SU-DHL-6 (cell line): Measurements from ENCODE around the gene TXNDC2.
"Not testable (repeated sequence)": the region's sequence is repeated elsewhere in the genome, so short reads cannot be mapped to it uniquely, and the experiment has no call there.

Experiments
- H2AFZ ChIP-seq: fragments of 200-600 bp; sonication (generic); 2 replicates; pipeline ENCODE4 v1.6.1; 2014; ENCODE audit warnings: low read depth, mild to moderate bottlenecking, moderate library complexity, mixed read lengths, antibody characterized with exemption, low read length; ENCODE audit not compliant: severe bottlenecking
- H3F3A ChIP-seq: fragments of 200-600 bp; shearing (Covaris generic); 2 replicates; pipeline ENCODE4 v1.6.0; 2016; ENCODE audit warnings: antibody characterized with exemption, mild to moderate bottlenecking; ENCODE audit not compliant: insufficient read depth
- H3K27ac ChIP-seq: fragments of 200-600 bp; sonication (generic); 2 replicates; pipeline ENCODE4 v1.5.1; 2016; ENCODE audit warnings: low read depth, mild to moderate bottlenecking, low read length, moderate library complexity, mixed read lengths
- H3K27me3 ChIP-seq: fragments of 200-600 bp; sonication (generic), shearing (Covaris generic); 2 replicates; pipeline ENCODE4 v1.6.0; 2014; ENCODE audit warnings: mild to moderate bottlenecking, low read length
- H3K36me3 ChIP-seq: fragments of 200-600 bp; sonication (generic); 2 replicates; pipeline ENCODE4 v1.6.1; 2014; ENCODE audit warnings: mild to moderate bottlenecking, low read length, mixed read lengths
- H3K4me2 ChIP-seq: fragments of 300-600, 200-600 bp; shearing (Covaris generic), sonication (generic); 2 replicates; pipeline ENCODE4 v1.6.0; 2014; ENCODE audit warnings: low read length, low read depth, mild to moderate bottlenecking; ENCODE audit not compliant: poor library complexity, severe bottlenecking
- H3K4me3 ChIP-seq: fragments of 200-600 bp; sonication (generic); 2 replicates; pipeline ENCODE4 v1.5.1; 2014; ENCODE audit warnings: antibody characterized with exemption, low read length, mild to moderate bottlenecking, mixed read lengths; ENCODE audit not compliant: insufficient read depth, poor library complexity, severe bottlenecking
- H3K79me2 ChIP-seq: fragments of 200-600 bp; sonication (generic); 2 replicates; pipeline ENCODE4 v1.6.1; 2014; ENCODE audit warnings: mild to moderate bottlenecking, low read length, moderate library complexity; ENCODE audit not compliant: insufficient read depth
- H3K9ac ChIP-seq: fragments of 200-600 bp; sonication (generic); 2 replicates; pipeline ENCODE4 v1.7.0; 2014; ENCODE audit warnings: mild to moderate bottlenecking, low read length
- H3K9me2 ChIP-seq: fragments of 200-600 bp; sonication (generic); replicated peaks from 2 replicates; pipeline ENCODE4 v1.6.1; 2014; ENCODE audit warnings: low read length; ENCODE audit not compliant: insufficient read depth
- H3K9me3 ChIP-seq: fragments of 200-600 bp; sonication (generic); 2 replicates; pipeline ENCODE4 v1.6.1; 2014; ENCODE audit warnings: low read length, mixed read lengths; ENCODE audit not compliant: insufficient read depth
- H4K20me1 ChIP-seq: fragments of 200-600 bp; sonication (generic); 2 replicates; pipeline ENCODE4 v1.6.1; 2014; ENCODE audit warnings: low read depth, mild to moderate bottlenecking, antibody characterized with exemption, low read length, moderate library complexity, mixed read lengths
- CTCF ChIP-seq: fragments of 200-600 bp; sonication (generic); IDR thresholded peaks from one replicate; pipeline ENCODE4 v1.5.1; 2017; ENCODE audit warnings: antibody characterized with exemption, mild to moderate bottlenecking, low read length, moderate library complexity; ENCODE audit not compliant: insufficient read depth, poor library complexity, severe bottlenecking
- EZH2phosphoT487 ChIP-seq: fragments of 200-600 bp; sonication (generic), shearing (Covaris generic); conservative IDR thresholded peaks from 2 replicates; pipeline ENCODE4 v1.6.1; 2018; ENCODE audit warnings: mild to moderate bottlenecking, antibody characterized with exemption, low read length, moderate library complexity, mixed read lengths

TXNDC2 gene

GRCh38 chr18:9890196-9890595 is 4.4 kb downstream of the TXNDC2 start:
- no peak overlapping the region for H3K4me2 ChIP-seq
- TF ChIP-seq EZH2phosphoT487 (no peak), CTCF (no peak)
- H3K4me3 ChIP-seq = no peak overlapping the region
- H2AFZ ChIP-seq = no peak overlapping the region
- H3K36me3 ChIP-seq = no peaks in the 10 kb centered on the region
- H3K9me3 ChIP-seq = no peaks in the 10 kb centered on the region
- H3K9me2 ChIP-seq = no peaks in the 10 kb centered on the region
- H3F3A ChIP-seq = no peaks in the 10 kb centered on the region
- H3K27ac ChIP-seq = no peak overlapping the region
- H3K79me2 ChIP-seq = no peaks in the 10 kb centered on the region
- H4K20me1 ChIP-seq = no peaks in the 10 kb centered on the region
- no peaks in the 10 kb centered on the region for H3K27me3 ChIP-seq
- H3K9ac ChIP-seq = no peak overlapping the region

DNA sequence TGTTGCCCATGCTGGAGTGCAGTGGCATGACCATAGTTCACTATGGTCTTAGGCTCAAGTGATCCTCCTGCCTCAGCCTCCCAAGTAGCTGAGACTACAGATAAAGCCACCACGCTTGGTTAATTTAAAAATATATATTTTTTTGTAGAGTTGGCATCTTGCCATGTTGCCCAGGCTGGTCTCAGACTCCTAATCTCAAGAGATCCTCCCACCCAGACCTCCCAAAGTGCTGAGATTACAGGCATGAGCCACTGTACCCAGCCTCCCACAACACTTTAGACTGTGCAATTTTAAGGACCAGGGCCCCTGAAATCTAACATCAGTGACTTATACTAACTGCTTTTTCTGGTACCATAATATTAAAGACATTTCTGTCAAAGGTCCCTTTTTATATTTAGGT is 5.2 kb downstream of the TXNDC2 start:
- Histone ChIP-seq H3K27ac (no peak overlapping the region), H3K36me3 (no peaks in the 10 kb centered on the region), H4K20me1 (no peaks in the 10 kb centered on the region), H3K4me2 (no peak overlapping the region), H3K9me3 (no peaks in the 10 kb centered on the region), H2AFZ (no peak overlapping the region), H3F3A (no peaks in the 10 kb centered on the region), H3K9me2 (no peaks in the 10 kb centered on the region), H3K27me3 (no peaks in the 10 kb centered on the region), H3K4me3 (no peak overlapping the region), H3K79me2 (no peaks in the 10 kb centered on the region), H3K9ac (no peak overlapping the region)
- TF ChIP-seq EZH2phosphoT487 (no peak), CTCF (no peak)

- not testable (repeated sequence) for H3K79me2 ChIP-seq, H3K36me3 ChIP-seq, H3K9ac ChIP-seq, H3K9me3 ChIP-seq, H3F3A ChIP-seq, H4K20me1 ChIP-seq, H2AFZ ChIP-seq, H3K4me3 ChIP-seq, H3K27ac ChIP-seq, H3K9me2 ChIP-seq, H3K4me2 ChIP-seq, H3K27me3 ChIP-seq
These were observed 5.7 kb downstream of the TXNDC2 start for GRCh38 chr18:9891515-9891914.

DNA sequence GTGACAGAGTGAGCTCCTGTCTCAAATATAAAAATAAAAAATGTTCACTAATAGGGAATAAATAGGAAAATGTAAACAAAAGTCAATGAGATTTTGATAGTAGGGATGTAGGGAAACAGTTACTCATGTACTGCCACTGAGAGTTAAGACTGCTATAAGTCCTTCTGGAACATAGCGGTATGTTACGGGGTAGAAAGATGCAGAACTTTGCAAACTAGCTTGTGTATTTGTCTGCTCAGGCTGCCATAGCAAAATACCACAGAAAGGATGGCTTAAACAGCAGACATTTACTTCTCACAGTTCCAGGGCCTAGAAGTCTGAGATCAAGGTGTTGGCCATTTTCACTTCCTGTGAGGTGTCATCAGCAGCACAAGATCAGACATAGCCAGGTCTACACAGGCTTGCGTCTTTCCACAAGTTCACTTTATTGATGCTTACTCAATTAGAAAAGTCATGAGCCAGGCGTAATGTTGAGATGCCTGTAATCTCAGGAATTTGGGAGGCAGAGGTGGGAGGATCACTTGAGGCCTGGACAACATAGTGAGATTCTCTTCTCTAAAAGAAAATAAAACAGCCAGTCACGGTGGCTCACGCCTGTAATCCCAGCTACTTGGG is 8.8 kb downstream of the TXNDC2 start:
- no peaks in the 10 kb centered on the region for H3K9me3 ChIP-seq
- no peak overlapping the region for H3K9ac ChIP-seq
- H3F3A ChIP-seq = no peaks in the 10 kb centered on the region

More for the DNA sequence above, 8.8 kb downstream of the TXNDC2 start:
- Histone ChIP-seq H3K9me2 (no peaks in the 10 kb centered on the region), H3K4me3 (no peak overlapping the region), H3K4me2 (no peak overlapping the region), H3K27ac (no peak overlapping the region), H4K20me1 (no peaks in the 10 kb centered on the region), H3K36me3 (no peaks in the 10 kb centered on the region), H3K79me2 (no peaks in the 10 kb centered on the region), H3K27me3 (no peaks in the 10 kb centered on the region), H2AFZ (no peak overlapping the region)
- TF ChIP-seq EZH2phosphoT487 = no peak
- no peak for TF ChIP-seq CTCF
